NCI-H2227 (cell line): ENCODE measurements around the gene SPEG.

Experiments
- DNase-seq: peaks from one replicate; lab custom pipeline; 2025; ENCODE audit not compliant: unreplicated experiment; lab: John Stamatoyannopoulos, UW

The SPEG gene

DNA sequence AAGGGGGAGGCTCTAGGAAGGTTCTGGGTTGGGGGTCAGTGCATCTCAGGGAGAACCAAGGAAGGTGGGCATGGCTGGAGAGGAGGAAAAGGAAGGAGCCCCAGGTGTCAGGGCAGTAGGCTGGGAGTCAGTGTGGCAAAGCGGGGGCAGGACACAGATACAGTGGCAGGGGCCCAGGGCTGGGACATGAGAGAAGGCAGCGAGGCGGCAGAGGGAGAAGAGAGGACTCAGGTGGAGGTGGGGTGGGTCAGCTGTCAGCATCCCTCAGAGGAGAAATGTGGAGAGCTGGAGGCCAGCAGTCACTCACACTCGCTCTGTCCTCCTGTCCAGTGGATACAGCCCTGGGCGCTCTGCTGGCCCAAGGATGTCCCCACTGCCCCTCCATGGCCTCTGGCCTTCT is 58.4 kb downstream of the SPEG start:
- DNase-seq: no peak

DNA sequence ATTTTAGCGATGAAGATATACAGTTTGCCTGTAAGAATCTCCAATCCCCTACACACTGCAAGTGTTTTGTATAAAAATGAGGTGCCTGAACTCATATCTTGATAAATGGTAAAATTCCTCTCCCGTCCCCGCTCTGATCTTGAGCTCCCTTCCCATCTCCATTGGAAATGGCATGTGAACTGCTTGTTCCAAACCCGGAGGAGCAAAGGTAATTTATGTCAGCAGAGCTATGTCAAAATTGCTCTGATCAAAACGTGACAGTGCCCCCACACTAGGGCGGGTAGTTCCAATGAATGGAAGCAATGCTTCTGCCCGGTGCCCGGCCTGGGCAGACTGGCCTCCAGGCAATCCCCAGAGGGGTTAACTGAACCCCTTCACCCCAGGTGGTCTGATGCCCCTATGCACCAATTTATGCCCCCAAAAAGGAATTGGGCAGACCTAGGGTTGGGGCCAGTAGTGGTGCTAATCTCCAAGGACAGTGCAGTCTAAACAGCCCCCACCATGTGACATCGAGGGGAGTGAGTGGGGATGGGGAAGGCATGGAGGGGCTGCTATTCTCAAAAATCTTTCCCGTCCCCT is 60.4 kb downstream of the SPEG start:
- DNase-seq: no peak

DNA sequence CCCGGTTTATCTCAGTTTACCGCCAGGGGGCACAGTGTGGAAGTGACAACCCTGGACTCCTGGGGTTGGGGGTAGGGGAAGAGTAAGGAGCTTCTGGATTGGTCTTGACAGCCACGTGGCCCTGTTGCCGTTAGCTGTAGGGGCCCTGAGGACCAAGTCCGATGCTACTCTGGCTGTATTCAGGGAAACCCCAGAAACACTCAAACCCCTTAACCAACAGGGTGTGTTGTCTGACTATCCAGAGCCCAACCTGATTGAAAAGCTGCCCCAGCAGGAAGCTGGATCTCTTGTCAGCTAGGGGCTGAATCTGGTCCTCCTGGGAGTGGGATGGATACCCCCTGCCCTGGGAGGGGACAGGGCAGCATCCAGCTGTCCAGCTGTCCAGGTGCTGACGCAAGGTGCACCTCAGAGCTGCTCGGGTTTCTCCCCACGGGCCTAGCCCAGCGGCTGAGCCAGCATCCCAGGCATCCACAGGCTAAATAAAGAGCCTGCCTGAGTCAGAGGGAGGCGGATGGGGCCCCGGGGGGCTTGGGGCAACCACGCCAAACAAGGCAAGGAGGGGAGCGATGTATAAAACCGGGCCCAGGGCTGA is 61.0 kb downstream of the SPEG start:
- peak; percentile 62 for DNase-seq

DNA sequence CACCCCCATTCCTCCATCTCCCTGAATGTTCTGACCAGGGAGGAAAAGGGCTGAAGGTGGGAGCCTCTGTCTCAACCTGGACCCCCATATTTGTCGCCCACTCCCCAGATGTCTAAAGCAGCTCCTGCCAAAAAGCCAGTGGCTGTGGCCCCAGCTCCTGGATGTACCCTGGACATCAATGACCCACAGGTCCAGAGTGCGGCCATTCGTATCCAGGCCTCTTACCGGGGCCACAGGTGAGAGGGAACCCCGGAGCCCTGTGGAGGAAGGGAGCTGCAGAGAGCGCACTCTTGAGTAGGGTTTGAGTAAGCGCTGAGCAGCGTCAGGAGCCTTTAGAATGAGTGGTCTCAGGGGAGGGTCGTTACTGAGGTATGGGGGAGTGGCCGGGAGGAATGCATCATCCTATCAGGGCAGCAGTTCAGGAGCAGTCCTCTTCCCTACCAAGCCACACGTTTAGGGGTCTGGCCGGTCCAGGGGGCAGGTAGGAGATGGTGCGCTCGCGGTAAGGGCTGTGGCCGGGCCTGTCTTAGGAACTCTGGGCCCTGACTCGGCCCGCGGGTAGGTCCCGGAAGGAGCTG is 61.7 kb downstream of the SPEG start:
- DNase-seq: no peak

DNA sequence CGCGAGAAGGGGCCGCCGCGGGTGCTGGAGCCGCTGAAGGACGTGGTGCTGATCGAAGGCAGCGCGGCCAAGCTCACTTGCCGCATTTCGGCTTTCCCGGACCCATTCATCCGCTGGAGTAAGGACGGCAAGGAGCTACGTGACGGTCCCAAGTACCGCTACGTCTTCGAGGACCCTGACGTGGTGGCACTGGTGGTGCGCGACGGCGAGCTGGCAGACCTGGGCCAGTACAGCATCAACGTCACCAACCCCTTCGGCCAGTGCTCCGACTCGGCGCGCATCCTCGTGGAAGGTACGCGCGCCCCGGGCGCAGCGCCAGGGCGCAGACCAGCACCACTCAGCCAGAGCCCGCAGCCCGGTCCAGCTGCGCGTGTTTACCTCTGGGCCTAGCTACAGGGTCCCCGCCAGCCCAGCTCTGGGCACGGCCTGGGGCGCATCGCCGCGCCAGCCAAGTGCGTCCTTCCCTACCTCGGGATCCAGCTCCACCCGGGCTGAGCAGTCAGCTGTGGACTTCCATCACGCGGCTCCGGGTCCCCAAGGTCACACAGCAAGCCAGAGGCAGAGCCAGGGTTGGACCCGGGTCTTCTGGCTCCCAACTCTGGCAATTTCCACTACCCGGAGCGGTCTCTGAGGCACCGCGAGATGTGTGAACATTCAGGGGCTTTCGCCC is 62.3 kb downstream of the SPEG start:
- DNase-seq: no peak

DNA sequence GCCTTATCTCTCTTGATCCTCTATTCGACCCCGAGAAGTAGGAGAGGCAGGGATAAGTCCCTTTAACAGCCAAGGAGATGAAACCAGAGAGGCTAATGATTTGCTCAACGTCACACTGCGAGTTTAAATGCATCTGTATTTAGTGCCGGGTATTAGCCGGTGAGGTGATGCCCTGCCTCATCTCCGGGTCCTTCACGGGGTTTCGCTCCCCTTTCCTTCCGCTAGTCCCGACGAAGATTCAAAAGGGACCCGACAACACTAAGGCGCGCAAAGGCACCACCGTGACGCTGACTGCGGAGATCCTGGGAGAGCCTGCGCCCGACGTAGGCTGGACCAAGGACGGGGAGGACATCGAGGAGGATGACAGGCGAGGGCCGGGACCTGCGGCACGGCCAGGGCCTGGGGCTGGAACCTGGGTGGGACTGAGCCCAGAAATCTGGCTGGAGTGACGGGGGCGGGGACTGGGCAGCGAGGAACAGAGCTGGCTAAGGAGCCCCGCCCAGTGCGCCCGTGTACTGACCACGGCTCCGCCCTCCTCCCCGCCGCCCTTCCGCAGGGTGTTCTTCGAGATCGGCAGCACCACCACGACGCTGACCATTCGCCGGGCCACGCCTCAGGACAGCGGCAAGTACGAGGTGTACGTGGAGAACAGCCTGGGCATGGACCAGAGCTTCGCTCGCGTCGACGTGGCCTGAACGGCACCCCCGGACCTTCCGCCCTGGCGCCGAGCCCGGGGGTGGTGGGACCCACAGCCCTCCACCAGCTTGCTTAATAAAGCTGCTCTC is 63.0 kb downstream of the SPEG start:
- peak; percentile 84 for DNase-seq

DNA sequence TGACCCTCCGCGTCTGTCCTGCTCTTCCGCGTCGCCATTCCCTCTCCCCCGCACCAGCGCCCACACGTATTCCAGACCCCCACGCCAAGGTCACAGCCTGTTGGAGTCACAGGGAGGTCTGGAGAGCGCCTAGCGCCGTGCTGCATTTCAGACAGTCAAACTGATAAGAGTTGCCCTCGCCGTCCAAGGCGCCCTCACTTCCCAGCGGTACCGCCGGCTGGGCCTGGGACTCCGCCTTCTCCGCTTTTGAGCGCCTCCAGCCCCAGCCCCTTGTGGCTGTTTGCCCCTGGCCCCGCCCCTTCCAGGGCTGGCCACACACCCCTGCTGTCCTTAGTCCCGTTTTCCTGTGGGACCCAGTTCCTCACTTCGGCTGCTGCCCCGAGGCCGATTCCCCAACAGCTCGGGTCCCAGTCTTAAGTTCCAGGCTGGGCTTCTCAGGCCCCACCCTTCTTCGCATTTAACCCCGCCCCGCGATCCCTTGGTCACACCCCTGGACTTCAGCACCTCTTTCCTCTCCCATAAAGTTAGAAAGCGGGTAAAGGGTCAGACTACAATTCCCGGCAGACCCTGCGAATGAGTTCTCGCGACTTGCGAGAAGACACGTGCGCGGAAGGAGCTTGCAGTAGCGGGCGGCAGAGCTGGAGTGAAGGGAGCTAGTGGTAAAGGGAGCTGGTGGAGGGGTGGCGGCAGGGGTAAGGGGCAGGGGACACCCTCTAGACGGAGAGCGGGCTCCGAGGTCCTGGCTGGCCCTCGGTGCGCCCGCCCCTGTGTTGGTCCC is 63.8 kb downstream of the SPEG start, which contains the start of gene GMPPA:
TSS of gene GMPPA (plus strand) at position 612 of the 778 bp plus-strand sequence. CDS start 1,085 bp downstream, outside the sequence.
- peak; percentile 98 for DNase-seq

DNA sequence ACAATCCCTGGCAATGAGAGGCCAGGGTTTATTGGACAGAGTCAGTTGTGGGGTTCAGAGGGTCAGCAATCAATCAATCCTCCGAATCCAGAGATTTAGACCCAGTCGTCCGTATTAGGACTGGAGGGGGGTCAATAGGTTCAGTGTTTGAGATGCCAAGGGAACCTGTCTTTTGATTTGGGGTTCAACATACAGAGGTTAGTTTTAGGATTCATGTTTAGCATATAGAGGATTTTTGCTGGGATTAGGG is 64.3 kb downstream of the SPEG start:
- no peak for DNase-seq

DNA sequence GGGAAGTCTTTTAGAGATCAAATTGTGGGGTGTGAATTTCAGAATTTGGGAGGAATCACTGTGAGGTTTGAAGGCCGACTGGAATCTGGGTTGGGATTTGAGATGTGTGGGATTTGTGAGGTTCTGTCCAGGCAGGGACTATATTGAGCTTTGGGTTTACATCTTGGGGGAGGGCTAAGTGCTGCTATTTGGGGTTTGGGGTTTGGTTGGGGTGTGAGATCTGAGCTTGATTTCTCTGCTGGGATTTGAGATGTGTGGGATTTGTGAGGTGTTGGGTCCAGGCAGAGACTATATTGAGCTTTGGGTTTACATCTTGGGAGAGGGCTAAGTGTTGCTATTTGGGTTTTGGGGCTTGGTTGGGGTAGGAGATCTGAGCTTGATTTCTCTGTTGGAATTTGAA is 64.9 kb downstream of the SPEG start:
- no peak for DNase-seq

DNA sequence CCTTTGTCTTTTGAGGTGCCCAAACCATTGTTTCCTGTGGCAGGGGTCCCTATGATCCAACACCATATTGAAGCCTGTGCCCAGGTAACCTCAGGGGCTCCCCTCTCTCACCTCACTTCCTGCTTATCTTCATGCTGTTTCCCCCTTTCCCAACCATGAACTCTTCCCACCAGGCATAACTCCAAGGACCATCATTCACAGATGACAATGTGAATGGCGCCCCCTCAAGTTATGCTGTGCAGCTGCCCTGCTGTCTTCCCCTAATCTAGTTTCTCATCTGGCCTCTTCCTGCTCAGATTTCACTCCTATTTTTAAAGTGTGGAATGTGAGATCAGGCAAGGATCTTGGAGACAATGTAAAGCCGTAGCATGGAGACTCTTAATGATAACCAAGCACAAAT is 65.5 kb downstream of the SPEG start:
- DNase-seq: no peak

DNA sequence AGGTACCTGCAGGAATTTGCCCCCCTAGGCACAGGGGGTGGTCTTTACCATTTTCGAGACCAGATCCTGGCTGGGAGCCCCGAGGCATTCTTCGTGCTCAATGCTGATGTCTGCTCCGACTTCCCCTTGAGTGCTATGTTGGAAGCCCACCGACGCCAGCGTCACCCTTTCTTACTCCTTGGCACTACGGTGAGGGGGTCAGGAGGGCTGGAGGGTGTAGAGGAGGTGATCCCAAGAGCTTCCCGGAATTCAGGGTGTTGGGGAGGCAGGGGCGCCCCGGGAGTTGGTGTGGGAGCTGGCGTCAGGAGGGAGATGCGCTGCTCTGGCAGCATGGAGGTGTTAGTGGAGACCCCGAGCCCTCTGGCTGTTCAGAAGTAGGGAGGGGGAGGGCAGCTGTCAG is 67.2 kb downstream of the SPEG start:
- DNase-seq: no peak

DNA sequence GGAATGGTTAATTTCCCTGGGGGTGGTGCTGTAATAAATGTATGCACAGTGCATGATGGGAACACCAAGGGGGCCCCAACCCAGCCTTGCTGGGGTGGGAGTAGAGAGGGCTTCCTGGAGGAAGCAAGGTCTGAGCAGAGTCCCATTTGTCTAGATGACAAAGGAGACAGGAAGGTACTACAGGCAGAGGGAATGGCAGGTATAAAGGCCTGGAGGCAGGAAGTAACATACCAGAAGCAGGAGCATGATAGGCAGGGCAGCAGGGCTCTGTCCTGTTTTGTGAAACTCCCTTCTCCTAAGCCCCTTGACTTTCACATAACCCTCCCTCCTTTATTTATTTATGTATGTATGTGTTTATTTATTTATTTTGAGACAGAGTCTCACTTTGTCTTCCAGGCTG is 68.0 kb downstream of the SPEG start:
- no peak for DNase-seq

DNA sequence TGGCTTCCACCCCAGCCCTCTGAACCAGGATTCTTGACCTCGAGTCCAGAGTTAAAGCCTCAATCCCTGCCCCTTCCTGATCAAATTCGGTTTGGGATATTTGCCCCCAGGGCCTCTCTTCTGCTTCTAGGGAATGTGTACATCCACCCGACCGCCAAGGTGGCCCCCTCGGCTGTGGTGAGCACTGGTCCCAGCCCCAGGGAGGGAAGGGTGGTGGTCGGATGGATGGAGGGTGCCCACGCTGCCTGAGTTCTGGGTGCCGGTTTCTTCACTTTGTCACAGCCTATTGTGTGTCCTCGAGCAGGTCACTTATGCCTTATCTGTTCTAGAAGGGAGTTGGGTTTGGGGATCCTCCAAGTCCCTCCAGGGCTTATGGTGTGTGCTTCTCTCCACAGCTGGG is 70.9 kb downstream of the SPEG start:
- no peak for DNase-seq

DNA sequence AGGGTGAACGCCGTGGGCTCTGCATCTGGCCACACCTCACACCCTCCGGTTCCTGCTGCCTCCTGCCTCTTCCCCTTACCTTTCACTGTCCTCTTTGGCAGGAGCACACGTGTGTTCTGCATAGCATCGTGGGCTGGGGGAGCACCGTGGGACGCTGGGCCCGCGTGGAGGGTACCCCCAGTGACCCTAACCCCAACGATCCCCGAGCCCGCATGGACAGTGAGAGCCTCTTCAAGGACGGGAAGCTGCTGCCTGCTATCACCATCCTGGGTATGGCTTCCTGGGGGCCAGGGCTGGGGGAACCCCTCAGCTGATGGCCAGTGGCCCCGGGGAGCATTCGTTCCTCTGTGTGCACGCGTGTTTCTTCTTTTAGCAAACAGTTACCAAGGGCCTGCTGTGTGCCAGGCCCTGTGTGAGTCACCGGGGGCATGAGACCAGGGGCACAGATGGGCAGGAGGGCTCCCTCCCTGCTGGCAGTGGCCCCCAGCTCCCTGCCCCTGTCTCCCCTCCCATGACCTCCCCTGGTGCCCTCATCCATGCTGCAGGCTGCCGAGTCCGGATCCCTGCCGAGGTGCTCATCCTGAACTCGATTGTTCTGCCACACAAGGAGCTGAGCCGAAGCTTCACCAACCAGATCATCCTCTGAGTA is 71.6 kb downstream of the SPEG start:
- no peak for DNase-seq

DNA sequence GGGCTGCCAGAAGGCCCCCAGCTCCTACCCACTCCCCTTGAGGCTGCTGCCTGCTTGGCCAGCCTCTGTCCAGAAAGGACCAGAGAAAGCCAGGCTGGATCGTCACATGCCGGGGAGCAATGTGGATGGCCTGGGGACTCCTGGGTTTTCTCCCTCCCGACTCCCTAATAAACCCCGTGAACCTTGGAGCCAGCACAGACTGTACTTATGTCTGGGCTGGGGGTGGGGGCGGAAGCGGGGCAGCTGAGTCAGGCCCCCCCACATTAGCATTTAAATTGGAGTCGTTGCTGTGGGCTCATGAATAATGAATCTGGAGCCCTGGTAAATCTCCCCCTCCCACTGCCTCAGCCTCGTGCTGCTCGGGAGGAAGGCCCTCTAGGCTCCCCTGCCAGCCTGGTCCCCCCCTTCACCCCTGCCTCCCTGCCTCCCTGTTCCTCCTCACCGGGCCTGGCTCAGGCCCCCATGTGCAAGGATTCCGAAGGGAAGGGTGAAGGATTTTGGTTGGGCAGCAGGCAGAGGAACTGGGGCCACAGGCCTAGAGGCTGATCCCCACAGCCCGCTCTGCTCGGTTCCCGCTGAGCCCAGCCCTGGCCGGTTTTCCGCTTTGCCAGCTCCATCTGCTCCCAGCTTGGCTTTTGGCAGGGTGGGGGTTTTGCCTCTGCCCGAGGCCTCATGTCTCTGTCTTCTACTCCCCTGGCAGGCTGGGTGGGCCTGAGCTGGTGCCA is 72.3 kb downstream of the SPEG start:
- DNase-seq: no peak

DNA sequence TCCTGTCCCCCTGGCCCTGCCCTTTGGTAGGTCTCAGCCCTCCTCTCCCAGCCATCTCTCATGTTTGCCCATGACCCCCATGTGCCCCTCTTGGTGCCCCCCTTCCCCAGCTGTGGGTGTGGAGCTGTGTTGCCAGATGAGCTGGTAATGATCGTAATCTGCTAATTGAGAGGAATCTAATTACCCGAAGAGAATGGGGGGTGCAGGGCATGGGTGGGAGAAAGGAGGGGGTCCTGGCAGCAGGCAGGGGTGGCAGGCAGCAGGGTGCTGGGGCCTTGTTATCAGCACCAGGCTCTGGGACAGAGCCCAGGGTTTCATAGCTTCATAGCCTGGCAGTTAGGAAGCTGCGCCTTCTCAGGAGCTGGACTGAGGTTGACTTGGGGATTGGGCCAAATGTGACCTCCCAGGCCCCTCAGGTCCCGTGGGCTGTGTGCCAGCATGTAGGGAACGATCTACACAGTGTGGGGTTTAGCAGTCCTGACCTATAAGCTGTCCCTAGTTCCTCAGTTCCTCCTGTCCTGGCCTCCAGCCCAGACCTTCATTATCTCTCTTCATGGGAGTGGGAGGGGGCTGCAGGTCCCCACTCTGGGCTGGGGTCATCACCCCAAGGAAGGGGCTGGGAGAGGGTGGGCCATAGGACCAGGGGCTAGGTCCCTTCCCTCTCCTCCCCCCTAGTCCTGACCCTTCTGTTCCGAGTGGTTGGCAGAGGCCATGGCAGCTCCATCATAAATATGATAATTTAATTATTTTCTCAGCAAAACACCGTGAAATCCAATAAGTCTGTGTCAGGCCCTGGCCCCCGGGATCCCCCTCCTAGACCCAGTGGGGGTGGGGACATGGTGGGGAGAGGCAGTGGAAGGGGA is 73.2 kb downstream of the SPEG start:
- no peak for DNase-seq

DNA sequence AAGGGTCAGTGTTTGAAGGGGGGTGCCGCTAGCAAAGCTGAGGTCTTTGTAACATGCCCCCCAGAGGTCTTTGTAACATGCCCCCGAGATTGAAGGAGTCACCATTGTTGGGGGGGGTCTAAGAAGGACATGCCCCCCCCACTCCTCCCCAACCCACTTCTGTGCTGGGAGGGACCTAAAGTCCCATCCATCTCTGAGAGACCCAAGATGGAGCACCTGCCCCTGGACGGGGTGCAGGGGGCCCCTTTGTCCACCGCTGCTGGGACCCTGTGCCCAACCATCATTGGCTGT is 73.7 kb downstream of the SPEG start:
- no peak for DNase-seq

DNA sequence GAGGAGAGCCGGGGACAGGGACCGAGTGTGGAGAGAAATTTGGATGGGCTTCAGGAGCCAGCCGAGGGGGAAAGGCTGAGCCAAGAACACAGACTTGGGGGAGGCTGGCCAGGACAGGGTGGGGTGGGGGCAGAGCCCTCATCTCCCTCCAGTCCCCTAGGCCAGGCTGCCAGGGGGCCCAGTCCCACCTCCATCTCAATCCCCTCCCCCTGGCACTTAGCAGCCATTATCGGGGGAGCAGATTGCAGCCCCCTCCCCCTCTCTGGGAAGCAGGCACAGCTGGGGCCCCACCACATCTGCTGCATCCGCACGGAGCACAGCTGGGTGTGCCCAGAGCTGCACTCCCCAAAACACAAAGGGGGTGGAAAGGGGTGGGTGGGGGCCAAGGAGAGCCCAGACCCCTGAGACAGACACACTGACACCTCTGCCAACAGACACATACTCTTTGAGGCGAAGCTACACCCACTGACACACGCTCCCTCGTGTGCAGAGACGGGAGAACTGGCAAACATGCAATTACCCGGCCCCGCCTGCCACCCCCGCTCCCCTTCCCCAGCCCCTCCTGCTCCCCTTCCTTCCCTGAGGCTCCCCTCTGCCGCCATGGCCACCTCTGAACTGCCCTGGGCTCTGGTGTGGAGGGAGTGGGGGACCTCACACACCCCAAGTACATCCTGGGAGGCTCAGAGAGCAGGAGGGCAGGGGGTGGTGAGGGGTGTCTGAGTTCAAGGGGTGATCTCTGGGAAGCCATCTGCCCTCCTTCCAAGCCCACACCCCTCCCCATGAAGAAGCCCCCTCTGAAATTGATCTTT is 74.5 kb downstream of the SPEG start:
- DNase-seq: peak; percentile 84
